Tongue (tissue), 2 donors: Measurements from ENCODE around the gene SOX15. TPM values are rescaled to one million over a fixed set of nuclear protein-coding genes. Genes with fewer than 3 reads are reported as not detected.
"Not testable (repeated sequence)": the region's sequence is repeated elsewhere in the genome, so short reads cannot be mapped to it uniquely, and the experiment has no call there.

Experiments used
- DNase-seq: peaks from one replicate; pipeline ENCODE4 v3.0.0-alpha.2; 2015
- total RNA-seq: library from RNA; depleted of rRNA; stranded (reverse); fragments of >200 nt; gene quantifications from one replicate; pipeline ENCODE4 v1.2.3, GENCODE V29; 2014

SOX15 gene
- total RNA-seq, 1 donor from 2014 or later: 9.6 TPM

DNA sequence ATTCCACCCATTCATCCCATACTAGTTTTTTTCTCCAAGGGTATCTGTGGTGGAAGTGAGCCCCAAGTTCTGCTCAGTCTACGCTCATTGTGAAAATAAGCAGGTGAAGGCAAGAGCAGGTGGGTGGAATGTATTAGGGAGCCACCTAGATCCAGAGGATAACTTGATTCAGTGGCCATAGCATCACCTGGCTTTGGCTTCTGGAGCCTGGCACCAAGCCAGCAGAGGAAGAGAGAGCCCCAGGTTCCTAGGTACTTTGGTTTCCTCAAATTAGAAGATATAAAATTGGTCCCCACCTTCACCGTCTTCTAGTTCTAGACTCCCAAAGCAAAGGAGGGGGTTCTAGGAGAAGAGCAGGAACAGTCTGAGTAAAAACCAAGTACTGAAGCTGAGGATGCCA lies 20.7 kb upstream of the SOX15 start:
- DNase-seq: no peak

DNA sequence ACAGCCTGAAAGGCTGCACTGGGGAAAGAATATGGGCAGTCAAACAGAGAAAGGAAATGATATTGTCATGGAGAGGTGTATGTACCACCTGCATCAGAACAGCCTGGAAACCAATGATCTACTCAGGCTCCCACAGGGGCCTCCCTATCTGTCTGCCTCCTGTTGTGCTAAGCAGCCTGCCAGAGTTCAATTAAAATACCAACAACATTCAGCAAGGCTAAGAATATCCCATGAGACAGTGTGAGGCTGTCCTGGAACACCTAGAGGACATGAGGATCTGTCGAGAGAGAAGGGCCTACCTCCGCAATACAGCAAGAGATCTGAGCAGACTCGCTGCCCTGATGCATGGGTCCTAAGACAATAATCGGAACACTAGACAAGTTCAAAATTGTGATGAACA lies 16.4 kb upstream of the SOX15 start:
- no peak for DNase-seq

- DNase-seq: not testable (repeated sequence)
Measured at GRCh38 chr17:7597561-7597960, 7.7 kb upstream of the SOX15 start.

DNA sequence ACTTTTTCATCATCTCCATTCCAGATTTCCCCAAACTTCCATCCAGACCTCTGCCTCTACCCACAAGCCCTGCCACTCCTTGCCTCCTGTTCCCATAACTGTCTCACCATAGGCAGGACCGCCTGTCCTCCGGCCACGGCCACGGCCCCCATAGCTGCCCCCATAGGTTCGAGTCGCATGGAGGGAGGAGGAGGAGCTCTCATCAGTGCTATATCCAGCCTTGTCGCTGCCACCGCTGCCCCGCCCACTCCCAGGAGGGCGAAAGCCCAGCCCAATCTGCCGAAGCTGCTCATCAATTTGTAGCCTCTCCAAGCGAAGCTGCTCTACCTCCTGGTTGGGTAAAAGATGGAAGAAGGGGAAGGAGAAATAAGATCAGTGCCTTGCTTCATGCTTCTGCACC lies 3.4 kb upstream of the SOX15 start:
- no peak for DNase-seq

DNA sequence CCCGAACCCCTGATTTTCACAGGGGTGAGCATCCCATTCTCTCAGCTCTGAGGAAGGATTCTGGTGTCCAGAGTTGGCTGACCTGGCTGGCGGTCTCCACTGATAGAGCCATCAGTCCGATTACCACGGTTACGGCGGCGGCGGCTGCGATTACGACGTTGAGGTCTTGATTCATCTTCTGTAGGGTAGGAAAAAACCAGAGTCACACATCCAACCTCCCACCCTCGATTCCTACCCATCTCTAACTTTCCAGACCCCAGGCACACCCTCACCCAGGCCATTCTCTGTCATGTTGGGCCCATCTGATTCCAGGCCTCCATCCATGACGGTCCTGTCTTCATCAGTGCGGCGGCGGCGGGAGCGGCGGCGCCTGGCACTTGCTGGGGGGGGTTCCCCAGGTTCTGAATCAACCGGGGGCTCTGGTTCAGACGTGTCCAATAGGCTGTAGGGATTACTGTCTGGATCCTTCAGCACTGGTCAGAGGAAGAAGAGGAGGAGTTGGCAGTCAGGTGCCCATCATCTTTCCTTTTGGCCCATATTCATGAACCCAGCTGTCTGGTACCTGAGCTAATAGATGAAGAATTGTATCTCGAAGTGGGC lies 2.6 kb upstream of the SOX15 start:
- DNase-seq: no peak

DNA sequence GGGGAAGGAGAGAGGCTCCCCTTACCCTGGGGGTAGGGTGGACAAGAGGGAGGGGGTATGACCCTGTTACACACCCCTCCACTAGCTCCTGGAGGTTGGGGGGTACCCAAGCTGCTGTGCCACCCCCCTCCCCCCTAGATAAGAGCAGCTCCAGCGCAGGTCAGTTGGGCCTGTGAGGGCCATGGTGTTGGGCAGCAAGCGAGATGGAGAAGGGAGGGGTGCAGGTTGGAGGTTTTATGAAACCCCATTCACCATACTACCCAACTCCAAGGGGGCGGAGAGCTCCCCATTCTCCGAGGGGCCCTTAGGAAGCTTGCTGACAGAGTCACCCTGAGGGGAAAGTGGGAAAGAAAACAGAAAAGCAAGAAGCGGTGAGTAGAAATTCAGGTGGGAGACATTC lies 1.7 kb upstream of the SOX15 start:
- no peak for DNase-seq

DNA sequence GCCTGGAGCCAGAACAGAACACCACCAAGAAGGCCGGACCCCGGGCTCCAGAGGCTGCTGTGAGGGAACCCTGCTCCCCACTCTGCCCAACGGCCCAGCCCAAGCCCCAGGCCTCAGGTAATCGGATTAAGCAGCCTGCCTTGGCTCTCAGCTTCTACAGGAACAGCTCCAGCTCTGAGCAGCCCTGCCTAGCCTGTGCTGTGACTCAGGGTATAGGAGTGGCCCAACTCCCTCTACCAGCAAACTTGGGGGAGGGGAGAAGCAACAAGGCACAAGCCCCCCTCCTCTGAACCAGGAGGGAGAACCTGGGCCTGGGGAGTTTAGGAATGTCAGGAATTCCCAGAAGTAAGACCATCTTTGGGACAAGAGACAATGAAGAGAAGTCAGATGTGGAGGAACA lies 849 bp upstream of the SOX15 start:
- no peak for DNase-seq

- peak; percentile 95 for DNase-seq
Measured at GRCh38 chr17:7589204-7589868, 558 bp downstream of the SOX15 start.

- DNase-seq: no peak
Measured at GRCh38 chr17:7588553-7589203, 1.2 kb downstream of the SOX15 start.

- DNase-seq: peak; percentile 59
Measured at GRCh38 chr17:7587420-7588151, 2.3 kb downstream of the SOX15 start.

- no peak for DNase-seq
Measured at GRCh38 chr17:7586673-7587419, 3.0 kb downstream of the SOX15 start.

- peak; percentile 100 for DNase-seq
Measured at GRCh38 chr17:7583253-7584109, 6.4 kb downstream of the SOX15 start, which contains the start of gene MPDU1. TSS of gene MPDU1 (plus strand) at chr17:7583852. CDS start at chr17:7583863, 11 bp downstream.

GRCh38 chr17:7582396-7583252 lies 7.3 kb downstream of the SOX15 start:
- DNase-seq: no peak

DNA sequence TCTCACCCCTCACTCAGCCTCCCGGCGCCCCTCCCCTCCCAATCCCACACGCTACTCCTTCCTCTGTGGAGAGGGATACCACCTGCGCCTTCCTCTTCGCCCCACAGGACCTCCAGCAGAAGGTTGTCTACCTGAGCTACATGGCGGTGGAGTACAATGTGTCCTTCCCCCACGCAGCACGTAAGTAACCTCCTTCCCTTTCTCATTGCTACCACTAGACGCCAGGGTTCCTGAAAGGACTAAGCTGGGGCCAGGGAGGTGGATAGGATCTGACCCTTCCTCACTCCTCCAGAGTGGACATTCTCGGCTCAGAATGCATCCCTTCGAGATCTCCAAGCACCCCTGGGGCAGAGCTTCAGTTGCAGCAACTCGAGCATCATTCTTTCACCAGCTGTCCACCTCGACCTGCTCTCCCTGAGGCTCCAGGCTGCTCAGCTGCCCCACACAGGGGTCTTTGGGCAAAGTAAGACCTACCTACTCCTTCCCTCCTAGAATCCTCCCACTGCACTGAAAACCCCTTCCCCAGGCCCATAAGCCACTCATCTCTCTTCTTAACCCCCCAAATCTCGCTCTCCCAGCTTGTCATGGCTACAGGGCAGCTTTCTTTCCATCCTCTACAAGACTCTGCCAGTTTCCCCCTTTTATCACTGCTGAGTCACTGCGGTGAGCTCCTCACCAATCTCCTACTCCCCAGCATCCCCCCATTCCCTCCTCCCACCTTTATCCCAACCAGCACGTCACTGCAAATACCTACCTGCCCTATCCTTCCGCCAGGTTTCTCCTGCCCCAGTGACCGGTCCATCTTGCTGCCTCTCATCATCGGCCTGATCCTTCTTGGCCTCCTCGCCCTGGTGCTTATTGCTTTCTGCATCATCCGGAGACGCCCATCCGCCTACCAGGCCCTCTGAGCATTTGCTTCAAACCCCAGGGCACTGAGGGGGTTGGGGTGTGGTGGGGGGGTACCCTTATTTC lies 9.0 kb downstream of the SOX15 start:
- no peak for DNase-seq

GRCh38 chr17:7579834-7580603 lies 9.9 kb downstream of the SOX15 start:
- no peak for DNase-seq

DNA sequence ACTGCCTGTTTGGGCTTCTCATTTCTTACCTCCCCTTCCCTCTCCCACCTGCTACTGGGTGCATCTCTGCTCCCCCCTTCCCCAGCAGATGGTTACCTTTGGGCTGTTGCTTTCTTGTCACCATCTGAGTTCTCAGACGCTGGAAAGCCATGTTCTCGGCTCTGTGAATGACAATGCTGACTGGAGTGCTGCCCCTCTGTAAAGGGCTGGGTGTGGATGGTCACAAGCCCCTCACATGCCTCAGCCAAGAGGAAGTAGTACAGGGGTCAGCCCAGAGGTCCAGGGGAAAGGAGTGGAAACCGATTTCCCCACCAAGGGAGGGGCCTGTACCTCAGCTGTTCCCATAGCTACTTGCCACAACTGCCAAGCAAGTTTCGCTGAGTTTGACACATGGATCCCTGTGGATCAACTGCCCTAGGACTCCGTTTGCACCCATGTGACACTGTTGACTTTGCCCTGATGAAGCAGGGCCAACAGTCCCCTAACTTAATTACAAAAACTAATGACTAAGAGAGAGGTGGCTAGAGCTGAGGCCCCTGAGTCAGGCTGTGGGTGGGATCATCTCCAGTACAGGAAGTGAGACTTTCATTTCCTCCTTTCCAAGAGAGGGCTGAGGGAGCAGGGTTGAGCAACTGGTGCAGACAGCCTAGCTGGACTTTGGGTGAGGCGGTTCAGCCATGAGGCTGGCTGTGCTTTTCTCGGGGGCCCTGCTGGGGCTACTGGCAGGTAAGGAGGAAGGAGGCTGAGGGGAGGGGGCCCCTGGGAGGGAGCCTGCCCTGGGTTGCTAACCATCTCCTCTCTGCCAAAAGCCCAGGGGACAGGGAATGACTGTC lies 10.7 kb downstream of the SOX15 start, which contains the start of gene CD68:
Gene CD68 (plus strand): TSS at position 638 of the 833 bp plus-strand sequence. CDS start 40 bp downstream, at position 678.
- DNase-seq: peak; percentile 53
